EL (cell line): ENCODE results near the gene PDE9A.
A peak's percentile ranks its signal among the peaks of the same experiment; 100 is the strongest.

ENCODE experiments used
- DNase-seq: peaks from one replicate; pipeline ENCODE4 v3.0.0-alpha.2; 2016

The PDE9A gene

GRCh38 chr21:42659416-42660117, 6.1 kb downstream of the PDE9A start:
- no peak for DNase-seq

DNA sequence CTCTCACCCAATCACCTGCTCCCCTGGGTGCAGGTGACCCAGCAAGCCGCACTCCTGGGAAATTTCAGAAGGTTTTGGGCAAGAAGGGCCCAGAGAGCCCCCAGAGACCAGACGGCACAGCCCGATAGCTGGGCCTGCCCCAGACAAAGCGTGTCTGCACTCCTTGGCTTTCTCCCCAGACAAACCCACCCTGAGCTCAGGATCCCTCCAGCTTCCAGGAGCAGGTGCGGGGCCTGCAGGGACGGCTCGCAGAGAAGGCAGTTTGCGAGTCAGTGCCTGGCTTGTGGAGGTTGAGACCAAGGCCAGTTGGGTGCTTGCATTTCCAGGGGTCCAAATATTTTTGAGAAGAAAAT, 6.7 kb downstream of the PDE9A start:
- no peak for DNase-seq

DNA sequence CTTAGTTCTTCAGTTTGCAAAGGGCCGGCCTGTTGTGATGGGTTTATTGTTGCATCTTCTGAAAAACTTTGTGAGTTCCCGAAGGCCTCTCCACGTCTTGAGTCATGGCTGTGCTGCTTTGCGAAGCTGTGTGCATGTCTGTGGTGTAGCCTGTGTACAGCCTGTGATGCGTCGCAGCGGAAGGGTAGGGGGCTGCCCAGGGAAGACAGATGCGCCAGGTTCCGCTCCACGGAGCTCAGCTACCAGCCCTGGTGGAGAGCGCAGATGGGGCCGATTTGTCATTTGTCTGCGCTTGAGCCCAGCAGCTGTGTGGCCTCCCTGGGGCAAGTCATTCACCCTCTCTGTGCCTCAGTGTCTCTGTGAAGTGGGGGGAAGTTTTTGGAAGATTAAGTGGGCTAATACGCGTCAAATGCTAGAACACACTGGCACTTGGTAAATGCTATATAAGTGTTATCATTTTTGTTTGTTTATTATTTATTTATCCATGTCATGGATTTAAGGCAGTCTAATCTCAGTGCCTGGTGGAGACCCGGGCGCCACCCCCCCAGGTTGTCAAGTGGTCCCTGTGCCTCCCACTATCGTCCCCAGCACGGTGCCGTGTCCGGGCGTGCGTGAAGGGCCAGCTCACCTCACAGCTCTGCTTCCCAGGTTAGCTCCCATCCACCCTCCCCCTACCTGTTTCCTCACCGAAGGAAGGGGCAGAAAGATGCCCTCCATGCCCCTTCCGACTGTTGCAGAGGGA, 8.4 kb downstream of the PDE9A start:
- DNase-seq, result no peak

GRCh38 chr21:42662430-42663199, 9.2 kb downstream of the PDE9A start:
- no peak for DNase-seq

- DNase-seq, result no peak
These were observed 9.9 kb downstream of the PDE9A start for GRCh38 chr21:42663200-42663750.

GRCh38 chr21:42663860-42664535, 10.6 kb downstream of the PDE9A start:
- no peak for DNase-seq

DNA sequence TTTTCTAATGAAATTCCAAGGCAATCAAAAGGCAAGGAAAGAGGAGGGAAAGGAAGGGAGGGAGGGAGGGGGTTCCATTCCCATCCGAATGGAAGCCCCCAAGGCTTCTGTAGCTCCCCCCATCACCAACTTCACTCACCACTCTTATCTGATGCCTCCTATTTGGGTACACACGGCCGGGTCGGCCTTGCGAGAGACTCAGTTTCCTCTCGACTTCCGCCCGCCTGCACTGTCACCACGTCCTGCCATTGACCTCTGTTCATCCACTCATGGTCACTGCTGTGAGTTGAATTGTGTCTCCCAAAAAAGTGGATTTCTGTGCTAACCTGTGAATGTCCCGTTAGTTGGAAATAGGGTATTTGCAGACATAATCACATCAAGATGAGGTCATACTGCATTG, 11.2 kb downstream of the PDE9A start:
- DNase-seq, result no peak

DNA sequence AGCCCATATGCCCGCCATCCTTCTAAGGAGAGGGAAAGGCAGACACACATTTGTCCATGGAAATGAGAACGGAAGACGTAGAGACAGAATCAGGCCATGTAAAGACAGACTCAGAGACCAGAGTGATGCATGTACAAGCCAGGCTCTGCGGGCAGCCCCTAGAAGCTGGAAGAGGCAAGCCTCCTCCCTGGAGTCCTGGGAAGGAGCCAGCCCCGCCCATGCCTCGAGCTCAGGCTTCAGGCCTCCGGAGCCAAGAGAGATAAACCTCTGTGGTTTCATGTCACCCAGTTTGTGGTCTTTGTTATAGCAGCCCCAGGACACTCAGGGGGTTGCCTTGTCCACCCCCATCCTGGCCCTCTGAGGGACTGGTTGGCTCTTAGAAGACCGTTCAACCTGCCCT, 11.6 kb downstream of the PDE9A start:
- DNase-seq, result no peak

- DNase-seq, result no peak
These were observed 12.1 kb downstream of the PDE9A start for GRCh38 chr21:42665484-42665883.

GRCh38 chr21:42666023-42666747, 12.8 kb downstream of the PDE9A start:
- DNase-seq, result no peak

- no peak for DNase-seq
These were observed 13.5 kb downstream of the PDE9A start for GRCh38 chr21:42666925-42667324.

- DNase-seq, result no peak
These were observed 15.0 kb downstream of the PDE9A start for GRCh38 chr21:42668298-42668992.

- no peak for DNase-seq
These were observed 15.6 kb downstream of the PDE9A start for GRCh38 chr21:42669041-42669440.

GRCh38 chr21:42670058-42670880, 16.8 kb downstream of the PDE9A start:
- DNase-seq, result no peak

GRCh38 chr21:42670884-42671283, 17.5 kb downstream of the PDE9A start:
- DNase-seq, result no peak

GRCh38 chr21:42671778-42672593, 18.6 kb downstream of the PDE9A start:
- no peak for DNase-seq

GRCh38 chr21:42672699-42673458, 19.5 kb downstream of the PDE9A start:
- DNase-seq, result peak; percentile 44

DNA sequence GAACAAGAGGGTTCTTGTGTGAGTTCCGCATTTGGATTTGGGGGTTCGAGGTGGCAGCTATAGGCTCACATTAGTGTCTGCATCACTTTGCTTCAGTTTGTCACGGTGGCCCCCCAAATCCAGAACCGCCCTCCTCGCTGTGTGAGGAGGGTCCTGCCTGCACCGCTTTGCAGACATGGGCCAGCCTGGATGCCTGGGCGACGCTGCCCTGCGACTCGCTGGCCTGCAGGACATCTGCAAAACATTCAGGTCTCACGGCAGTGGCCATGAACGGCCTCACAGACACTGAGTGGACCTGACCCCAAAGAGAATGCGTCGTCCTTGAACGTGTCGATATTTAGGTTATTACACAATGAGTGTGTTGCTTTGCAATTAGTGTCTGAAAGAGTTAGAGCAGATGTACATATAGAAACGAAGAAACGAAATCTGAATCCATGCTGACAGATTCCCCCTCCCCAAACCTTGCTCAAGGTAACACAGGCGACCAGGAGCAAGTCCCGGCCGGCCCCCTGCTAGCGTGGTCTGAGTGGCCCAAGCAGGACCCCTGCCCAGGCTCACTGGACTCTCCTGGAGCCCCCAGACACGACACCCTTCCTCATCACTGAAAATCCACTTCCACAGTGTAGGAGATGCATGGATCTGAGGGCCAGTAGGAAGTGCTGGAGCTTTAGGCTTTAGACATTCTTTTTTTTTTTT, 20.4 kb downstream of the PDE9A start:
- DNase-seq, result no peak
